Renal cortical epithelial cell (primary cell): ENCODE data around the gene ASCC2. TPM values are rescaled to one million over a fixed set of nuclear protein-coding genes. Genes with fewer than 3 reads are reported as not detected.
"Not testable (repeated sequence)": the region's sequence is repeated elsewhere in the genome, so short reads cannot be mapped to it uniquely, and the experiment has no call there.

Experiments
- DNase-seq: peaks from one replicate; pipeline ENCODE4 v3.0.0-alpha.2; 2011; ENCODE audit warnings: low read depth
- total RNA-seq: library from RNA; depleted of rRNA; stranded (reverse); fragments of >200 nt; gene quantifications from 2 replicates; pipeline ENCODE4 v1.2.3, GENCODE V29; 2014

ASCC2 gene
- total RNA-seq, 1 donor from 2014 or later, result 29.8 TPM

DNA sequence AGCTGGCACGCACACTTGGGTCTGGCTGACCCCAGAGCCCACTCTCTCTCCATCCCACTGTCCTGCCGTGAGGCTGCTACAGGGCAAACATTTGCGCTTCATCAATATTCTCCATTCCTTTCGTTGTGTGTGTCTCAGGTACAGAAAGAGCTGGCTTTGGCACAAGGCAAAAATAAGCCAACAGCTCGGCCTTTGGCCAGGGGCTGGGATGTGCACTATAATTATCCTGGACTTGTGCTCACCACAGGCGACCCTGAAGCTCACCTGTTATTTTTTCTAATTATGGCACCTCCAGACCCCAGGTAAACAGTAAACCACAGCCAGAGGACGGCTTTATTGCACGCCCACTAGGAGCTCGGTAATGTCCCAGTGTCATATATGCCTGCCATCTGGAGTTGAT, 82.2 kb downstream of the ASCC2 start:
- no peak for DNase-seq

DNA sequence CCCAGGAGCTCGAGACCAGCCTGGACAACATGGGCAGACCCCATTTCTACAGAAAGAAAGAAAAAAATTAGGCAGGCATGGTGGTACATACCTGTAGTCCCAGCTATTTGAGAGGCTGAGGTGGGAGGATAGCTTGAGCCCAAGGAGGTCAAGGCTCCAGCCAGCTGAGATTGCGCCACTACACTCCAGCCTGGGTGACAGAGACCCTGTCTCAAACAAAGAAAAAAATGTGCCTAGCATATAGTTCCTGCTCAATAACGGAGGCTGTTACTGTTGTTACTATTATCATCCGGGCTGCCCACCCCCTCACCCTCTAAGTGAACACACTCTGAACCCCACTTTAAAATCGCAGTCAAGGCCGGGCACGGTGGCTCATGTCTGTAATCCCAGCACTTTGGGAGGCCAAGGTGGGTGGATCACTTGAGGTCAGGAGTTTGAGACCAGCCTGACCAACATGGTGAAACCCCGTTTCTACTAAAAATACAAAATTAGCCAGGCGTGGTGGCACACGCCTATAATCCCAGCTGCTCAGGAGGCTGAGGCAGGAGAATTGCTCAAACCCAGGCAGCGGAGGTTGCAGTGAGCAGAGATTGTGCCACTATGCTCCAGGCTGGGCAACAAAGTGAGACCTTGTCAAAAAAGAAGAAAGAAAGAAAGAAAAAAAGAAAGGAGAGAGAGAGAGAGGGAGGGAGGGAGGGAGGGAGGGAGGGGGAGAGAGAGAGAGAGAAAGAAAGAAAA, 83.2 kb downstream of the ASCC2 start:
- not testable (repeated sequence) for DNase-seq

DNA sequence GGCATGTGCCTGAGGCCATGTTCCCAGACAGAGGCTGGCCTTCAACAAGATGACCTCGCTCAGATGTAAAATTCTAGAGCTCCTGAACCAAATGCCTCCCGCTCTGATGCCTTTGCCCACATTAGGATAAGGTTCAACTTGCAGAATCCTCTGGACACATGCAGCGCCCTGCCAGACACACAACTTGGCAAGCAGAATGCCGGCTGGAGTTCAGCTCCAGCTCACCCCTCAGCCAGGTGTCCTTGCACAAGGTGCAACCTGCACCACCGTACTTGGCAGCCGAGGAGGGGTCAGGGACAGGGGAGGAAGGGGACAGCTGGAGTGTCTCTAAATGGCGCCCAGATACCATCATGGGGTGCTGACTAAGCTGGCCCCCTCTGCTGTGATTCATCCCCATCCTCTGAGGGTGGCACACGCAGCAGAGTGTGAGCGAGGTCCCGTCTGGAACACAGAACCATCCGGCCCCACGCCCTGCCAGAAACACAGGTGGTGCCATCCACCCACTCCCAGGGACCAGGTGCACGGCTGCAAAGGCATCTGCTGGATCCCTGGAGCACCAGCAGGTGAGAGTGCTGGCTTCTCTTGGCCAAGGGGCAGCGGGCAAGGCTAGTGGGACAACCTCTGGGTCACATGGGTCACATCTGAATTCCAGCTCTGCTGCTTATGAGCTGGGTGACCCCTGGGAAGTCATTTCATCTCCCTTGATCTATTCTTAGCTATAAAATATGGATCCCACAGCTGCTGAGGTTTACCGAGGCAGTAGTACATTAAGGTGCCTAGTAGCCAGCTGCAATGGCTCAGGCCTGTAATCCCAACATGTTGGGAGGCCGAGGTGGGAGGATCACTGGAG, 84.0 kb downstream of the ASCC2 start:
- DNase-seq, result no peak

DNA sequence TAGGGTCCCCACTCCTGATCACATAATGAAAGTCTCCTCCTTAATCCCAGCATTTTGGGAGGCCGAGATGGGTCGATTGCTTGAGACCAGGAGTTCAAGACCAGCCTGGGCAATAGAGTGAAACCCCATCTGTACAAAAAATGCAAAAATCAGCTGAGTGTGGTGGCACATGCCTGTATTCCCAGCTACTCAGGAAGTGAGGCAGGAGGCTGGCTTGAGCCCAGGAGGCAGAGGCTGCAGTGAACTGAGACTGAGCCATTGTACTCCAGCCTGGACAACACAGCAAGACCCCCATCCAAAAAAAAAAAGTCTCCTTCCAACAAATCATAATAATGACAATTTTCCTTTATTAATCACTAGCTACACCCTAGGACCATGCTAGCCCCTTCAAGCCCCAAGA, 86.4 kb downstream of the ASCC2 start:
- no peak for DNase-seq

DNA sequence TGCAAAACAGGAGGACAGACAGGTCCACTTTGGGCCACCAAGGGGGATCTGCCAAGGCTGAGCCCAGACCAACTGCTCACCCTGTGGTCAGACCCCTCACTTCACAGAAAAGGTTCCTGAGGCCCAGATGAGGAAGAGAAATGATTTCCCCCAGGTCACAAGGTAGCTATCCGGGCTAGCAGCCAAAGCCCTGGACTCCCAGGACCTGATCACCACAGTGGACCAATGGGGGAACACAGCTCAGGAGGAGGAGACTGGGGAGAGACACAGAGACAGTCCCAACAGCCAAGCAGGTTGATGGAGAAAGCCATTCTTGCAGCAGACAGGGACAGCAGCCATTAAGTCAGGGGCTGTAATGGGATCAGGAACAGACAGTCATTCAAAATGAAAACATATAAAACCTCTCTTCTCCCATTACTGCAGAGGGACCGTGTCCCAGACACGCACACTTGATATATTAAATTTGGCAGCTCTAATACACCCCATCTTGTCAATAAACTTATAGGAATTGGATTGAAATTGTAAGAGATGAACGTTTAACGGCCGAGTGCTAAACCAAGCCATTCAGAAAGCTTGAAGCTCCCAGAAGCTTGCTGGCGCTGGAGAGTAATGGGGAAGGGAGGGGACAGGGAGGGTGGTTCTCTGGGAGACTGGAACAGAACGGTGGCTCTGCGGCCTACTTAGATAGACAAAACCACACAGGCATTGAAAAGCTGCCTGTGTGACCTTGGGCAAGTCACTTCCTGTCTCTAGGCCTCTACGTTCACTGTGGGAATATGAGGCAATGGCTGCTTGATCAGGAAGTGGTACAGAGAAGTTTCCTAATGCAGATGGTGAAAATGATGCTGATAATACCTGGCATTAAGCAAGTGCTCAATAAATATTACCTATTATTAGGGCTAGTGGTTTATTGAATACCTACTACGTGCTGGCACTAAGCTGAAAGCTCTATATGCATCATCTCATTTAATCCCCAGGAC, 87.2 kb downstream of the ASCC2 start:
- peak; percentile 15 for DNase-seq

DNA sequence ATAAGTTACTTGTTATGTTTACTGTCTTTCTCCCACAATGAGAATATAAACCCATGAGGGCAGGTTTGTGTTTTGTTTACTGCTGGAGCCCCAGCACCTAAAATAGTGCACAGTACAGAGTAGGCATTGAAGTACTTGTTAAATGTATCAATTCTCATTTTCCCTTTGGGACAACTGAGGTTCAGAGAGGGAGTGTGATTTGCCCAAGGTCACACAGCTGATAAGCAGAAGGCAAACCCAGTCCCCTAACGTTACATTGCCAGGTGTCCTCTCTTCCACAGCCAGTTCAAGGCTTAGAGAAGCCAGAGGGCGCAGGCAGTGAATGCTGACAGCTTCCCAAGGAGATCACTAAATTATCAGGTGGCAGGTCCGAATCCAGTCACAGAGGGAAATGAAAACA, 88.0 kb downstream of the ASCC2 start:
- no peak for DNase-seq

DNA sequence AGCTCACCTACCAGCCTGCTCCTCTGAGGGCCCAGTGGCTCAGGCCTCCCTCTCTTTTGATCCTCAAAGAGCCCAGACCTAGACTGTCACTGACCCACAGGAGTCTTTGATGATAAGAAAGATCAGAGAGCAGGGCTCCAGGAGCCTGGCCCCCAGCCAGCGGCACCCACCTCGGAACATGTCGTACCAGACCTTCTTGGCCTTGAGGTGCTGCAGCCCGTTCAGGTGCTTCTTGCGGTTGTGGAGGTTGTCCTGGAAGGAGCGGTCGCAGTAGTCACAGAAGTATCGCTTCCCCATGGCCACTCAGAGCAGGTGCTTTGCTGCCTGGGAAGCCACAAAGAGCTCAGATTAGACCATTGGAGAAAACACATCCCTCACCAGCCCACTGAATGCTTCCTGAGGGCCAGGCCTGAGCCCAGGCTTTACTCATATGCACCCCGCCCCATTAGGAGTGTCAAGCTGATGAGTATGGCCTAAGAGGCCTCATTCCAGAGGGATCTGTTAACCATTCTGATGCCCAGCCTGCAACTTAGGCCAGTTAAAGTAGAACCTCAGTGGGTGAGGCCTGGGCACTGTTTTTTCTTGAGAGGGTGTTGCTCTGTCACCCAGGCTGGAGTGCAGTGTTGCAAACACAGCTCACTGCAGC, 89.7 kb downstream of the ASCC2 start:
- DNase-seq, result no peak

DNA sequence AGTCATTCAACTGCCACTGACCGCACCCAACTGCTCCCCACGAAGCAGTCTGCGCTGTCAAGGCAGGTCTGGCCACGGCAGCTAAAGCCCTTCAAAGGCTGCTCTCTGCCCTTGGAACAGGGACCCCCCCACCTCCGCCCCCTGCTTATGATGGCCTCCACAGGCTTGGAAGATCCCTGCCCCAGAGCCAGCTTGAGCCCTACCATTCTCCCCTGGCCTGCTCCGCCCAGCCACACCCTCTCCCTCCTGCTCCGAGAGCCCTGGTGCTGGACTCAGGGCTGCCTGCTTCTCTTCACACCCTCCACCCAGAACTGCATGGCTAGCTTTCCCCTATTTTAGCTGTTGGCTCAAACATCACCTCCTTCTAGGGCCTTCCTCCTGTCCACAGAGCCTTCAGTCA, 90.2 kb downstream of the ASCC2 start:
- no peak for DNase-seq

DNA sequence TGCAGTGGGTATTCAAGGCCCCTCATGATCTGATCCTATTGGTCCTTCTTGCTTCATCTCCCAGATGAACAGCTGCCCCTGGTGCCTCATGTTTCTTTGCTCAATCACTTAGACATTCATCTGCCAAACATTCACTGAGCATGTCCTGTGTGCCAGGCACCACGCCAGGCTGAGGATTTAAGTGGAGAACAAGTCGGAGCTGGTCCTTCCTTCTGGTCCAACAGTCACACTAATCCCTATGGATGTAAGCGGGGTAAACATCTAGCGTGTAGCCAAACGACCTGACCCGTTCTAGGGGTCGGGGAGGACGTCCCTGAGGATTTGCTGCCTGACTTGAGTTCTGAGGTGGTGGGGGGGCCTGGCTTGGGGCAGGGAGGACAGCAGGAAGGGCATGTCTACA, 93.2 kb downstream of the ASCC2 start:
- peak; percentile 33 for DNase-seq

DNA sequence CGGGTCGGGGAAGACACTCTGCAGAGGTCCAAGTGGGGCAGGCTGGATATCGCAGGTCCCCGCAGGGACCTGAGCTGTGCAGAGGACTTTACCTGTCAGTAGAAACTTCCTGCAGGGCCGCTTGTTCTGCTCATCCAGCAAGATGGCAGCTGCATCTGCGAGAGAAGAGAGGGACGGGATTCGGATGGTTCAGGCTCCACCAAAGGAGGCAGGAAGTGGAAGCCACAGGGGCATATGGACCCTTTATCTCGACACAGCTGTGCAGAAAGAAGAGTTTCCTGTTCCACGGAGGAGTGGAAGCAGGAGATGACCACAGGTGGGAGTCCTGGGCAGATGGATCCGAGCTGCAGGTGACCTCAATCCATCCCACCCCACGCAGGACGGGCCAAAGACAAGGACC, 95.7 kb downstream of the ASCC2 start:
- DNase-seq, result no peak

DNA sequence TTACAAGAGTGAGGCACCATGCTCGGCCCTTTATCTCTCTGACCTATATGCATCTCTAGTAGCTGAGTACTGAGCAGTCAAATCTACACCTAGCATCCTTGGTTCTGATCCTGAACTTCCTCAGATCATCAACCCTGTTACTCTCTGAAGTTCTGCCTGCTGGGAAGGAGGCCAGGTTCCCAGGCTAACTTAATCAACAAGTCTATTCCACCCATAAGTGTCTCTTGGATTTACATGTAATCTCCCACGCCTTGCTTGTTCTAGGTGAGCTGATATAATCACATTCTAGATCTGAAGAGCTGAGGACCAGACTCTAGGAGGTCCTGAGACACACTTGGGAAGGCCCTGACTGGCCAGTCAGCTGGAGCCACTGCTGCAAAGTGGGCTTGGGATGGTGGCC, 96.1 kb downstream of the ASCC2 start:
- DNase-seq, result no peak

DNA sequence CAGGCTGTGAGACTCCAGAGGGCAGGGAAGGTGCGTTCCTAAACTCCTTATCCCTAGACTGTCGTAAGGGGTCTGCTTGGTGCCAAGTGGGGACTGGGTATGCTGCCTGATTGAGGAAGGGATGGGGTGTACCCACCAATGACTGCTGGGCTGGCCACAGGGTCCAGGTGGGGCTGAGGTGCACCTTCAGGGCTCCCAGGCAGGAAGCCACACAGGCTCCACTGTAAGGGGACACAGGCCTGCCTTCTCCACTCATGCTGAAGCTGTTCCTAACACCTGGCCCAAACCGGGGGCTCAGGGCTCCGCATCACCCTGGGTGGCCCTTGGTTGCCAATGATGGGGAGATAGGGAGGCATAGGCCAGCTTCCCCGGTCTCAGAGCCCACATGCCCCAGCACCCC, 97.9 kb downstream of the ASCC2 start:
- no peak for DNase-seq

DNA sequence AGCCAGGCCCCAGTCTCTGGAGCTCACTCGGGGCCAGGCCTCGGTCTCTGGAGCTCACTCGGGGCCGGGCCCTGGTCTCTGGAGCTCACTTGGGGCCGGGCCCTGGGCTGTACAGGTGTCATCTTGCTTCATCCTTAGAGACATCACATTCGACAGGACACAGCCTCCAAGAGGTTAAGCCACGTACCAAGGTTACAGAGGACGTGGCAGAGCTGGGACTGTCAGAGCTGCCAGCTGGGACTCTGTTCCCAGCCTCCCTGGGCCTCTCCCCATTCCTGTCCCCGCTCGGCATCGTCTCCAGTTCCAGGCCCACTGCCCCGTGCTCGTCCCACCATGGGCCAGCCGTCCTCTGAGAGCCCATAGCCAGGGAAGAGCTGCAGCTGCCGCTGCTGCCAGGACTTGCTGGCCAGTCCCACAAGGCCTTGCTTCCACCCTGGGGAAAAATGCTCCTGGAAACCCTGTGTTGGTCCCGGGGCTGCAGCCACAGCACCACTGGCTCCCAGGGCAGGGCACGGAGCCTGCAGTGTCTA, 98.7 kb downstream of the ASCC2 start:
- no peak for DNase-seq

Other genes starting within 250 kb of the ASCC2 start
- 213 and 372 TPM in 2 replicates for gene NF2, start 234.6 kb downstream of the ASCC2 start, total RNA-seq
- gene CABP7, start 118.3 kb downstream of the ASCC2 start, total RNA-seq, result 0.10 TPM in 1 of 2 replicates, not detected in the other
- gene ZMAT5, start 71.3 kb downstream of the ASCC2 start, total RNA-seq, result 14.5 and 20.7 TPM in 2 replicates
- gene UQCR10, start 70.9 kb downstream of the ASCC2 start, total RNA-seq, result 89.1 and 125 TPM in 2 replicates
- gene MTMR3, start 44.9 kb upstream of the ASCC2 start, total RNA-seq, result 33.3 and 77.7 TPM in 2 replicates
- 1.0 TPM in 1 of 2 replicates, not detected in the other for gene HORMAD2, start 242.2 kb upstream of the ASCC2 start, total RNA-seq